Smooth muscle cell (in vitro differentiated cells): ENCODE results near the gene MEGF6. TPM values are rescaled to one million over a fixed set of nuclear protein-coding genes. Genes with fewer than 3 reads are reported as not detected.

Experiments
- DNase-seq: peaks from one replicate; lab custom pipeline; 2025; ENCODE audit not compliant: unreplicated experiment; lab: John Stamatoyannopoulos, UW
- H2AFZ ChIP-seq: fragments of 200-600 bp; sonication (generic); 2 replicates; pipeline ENCODE4 v1.6.0; 2016; ENCODE audit warnings: antibody characterized with exemption, low read depth, mild to moderate bottlenecking
- H3F3A ChIP-seq: fragments of 200-600 bp; sonication (generic); 2 replicates; pipeline ENCODE4 v1.6.0; 2017; ENCODE audit warnings: antibody characterized with exemption, low read depth
- H3K27ac ChIP-seq: fragments of 200-600 bp; sonication (generic); 2 replicates; pipeline ENCODE4 v1.5.1; 2016; ENCODE audit warnings: low read depth, mild to moderate bottlenecking
- H3K27me3 ChIP-seq: fragments of 200-600 bp; sonication (generic); 2 replicates; pipeline ENCODE4 v1.6.1; 2016; ENCODE audit warnings: low read depth, mild to moderate bottlenecking
- H3K36me3 ChIP-seq: fragments of 200-600 bp; sonication (generic); 2 replicates; pipeline ENCODE4 v1.5.1; 2016; ENCODE audit warnings: low read depth
- H3K4me1 ChIP-seq: fragments of 200-600 bp; sonication (generic); 2 replicates; pipeline ENCODE4 v1.5.1; 2016; ENCODE audit warnings: low read depth
- H3K4me2 ChIP-seq: fragments of 200-600 bp; sonication (generic); 2 replicates; pipeline ENCODE4 v1.6.0; 2016; ENCODE audit warnings: mild to moderate bottlenecking
- H3K4me3 ChIP-seq: fragments of 200-600 bp; sonication (generic); 2 replicates; pipeline ENCODE4 v1.5.1; 2016; ENCODE audit warnings: mild to moderate bottlenecking
- H3K79me2 ChIP-seq: fragments of 200-600 bp; sonication (generic); 2 replicates; pipeline ENCODE4 v1.6.0; 2016; ENCODE audit warnings: low read depth, mild to moderate bottlenecking
- H3K9ac ChIP-seq: fragments of 200-600 bp; sonication (generic); 2 replicates; pipeline ENCODE4 v1.6.0; 2016; ENCODE audit warnings: low read depth
- H3K9me3 ChIP-seq: fragments of 200-600 bp; sonication (generic); replicated peaks from 2 replicates; pipeline ENCODE4 v1.5.1; 2016; ENCODE audit warnings: low read depth
- H4K20me1 ChIP-seq: fragments of 200-600 bp; sonication (generic); 2 replicates; pipeline ENCODE4 v1.6.0; 2016; ENCODE audit warnings: low read depth
- WGBS: methylation state at CpG from one replicate; pipeline ENCODE4 v1.1.7; 2016; ENCODE audit warnings: low lambda C conversion rate; 5-methylcytosine and 5-hydroxymethylcytosine counted together
- polyA plus RNA-seq: library from polyadenylated mRNA; unstranded; fragments of >200 nt; fragmentation: Nextera tagmentation; extraction: Ambion mirVana; gene quantifications from 2 replicates; pipeline ENCODE4 v1.2.1, GENCODE V29; 2016
- total RNA-seq: library from RNA; depleted of rRNA; stranded (reverse); fragments of >200 nt; gene quantifications from 2 replicates; pipeline ENCODE4 v1.2.3, GENCODE V29; 2014
- TF ChIP-seq, protein P1 (sequence below): fragments of 200-600 bp; sonication (generic); IDR thresholded peaks from 2 replicates; pipeline ENCODE4 v1.5.1; 2017; ENCODE audit warnings: borderline replicate concordance, mild to moderate bottlenecking, antibody characterized with exemption; ENCODE audit not compliant: insufficient read depth, poor library complexity, severe bottlenecking

The MEGF6 gene
- total and polyA plus RNA-seq, 2 experiments from 2014 or later = 6.5 to 12.8 TPM

DNA sequence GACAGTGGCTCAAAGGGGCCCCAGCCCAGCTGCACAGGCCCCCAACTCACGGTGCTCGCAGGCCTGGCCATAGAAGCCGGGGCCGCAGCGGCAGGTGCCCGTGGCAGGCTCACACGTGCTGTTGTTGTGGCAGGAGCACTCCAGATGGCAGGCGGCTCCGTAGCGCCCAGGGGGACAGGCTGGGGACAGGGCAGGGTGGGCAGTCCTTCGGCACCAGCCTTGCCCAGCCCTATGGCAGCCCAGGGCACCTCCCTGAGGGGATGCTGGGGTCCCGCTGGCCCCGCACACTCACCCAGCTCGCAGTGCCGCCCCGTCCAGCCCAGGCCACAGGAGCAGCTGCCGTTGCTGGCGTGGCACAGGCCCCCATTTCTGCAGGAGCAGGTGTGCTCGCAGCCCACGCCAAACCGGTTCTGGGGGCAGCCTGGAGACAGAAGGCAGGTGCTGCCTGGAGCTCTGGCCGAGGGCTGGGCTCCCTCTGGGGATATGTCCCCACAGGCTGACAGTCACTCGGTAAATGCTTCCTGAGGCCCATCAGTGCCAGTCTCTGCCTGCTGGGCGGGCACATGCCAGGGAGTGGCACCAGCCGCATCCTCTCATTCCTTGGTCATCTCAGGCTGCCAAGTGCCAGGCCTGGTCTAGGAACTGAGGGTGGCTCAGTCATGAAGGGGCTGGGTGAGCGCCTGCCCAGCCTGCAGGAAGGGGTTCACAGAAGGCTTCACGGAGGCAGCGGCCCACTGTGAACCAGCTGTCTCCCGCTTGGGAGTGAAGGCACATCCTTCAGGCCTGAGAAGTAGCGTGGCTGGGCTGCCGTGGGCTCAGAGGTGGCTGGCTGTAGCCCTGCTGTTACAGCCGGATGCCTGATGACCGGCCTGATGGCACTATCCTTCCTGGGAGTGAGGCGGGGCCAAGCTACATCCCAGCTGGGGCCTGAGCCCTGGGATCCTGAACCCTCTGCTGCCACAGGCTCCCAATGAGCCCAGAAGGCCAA, 116.7 kb downstream of the MEGF6 start:
- TF ChIP-seq, protein P1, sequence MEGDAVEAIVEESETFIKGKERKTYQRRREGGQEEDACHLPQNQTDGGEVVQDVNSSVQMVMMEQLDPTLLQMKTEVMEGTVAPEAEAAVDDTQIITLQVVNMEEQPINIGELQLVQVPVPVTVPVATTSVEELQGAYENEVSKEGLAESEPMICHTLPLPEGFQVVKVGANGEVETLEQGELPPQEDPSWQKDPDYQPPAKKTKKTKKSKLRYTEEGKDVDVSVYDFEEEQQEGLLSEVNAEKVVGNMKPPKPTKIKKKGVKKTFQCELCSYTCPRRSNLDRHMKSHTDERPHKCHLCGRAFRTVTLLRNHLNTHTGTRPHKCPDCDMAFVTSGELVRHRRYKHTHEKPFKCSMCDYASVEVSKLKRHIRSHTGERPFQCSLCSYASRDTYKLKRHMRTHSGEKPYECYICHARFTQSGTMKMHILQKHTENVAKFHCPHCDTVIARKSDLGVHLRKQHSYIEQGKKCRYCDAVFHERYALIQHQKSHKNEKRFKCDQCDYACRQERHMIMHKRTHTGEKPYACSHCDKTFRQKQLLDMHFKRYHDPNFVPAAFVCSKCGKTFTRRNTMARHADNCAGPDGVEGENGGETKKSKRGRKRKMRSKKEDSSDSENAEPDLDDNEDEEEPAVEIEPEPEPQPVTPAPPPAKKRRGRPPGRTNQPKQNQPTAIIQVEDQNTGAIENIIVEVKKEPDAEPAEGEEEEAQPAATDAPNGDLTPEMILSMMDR = no peak
- Histone ChIP-seq H4K20me1 (no peaks in the 10 kb centered on the region), H3K79me2 (no peaks in the 10 kb centered on the region), H3F3A (no peaks in the 10 kb centered on the region), H3K4me2 (no peak overlapping the region), H3K27ac (no peak overlapping the region), H3K9ac (no peak overlapping the region), H3K27me3 (no peaks in the 10 kb centered on the region), H2AFZ (no peak overlapping the region), H3K4me1 (no peaks in the 10 kb centered on the region), H3K36me3 (no peaks in the 10 kb centered on the region), H3K9me3 (no peaks in the 10 kb centered on the region), H3K4me3 (no peak overlapping the region)
- 94% methylated on average over 34 of the region's 34 CpGs for WGBS
- DNase-seq = no peak

DNA sequence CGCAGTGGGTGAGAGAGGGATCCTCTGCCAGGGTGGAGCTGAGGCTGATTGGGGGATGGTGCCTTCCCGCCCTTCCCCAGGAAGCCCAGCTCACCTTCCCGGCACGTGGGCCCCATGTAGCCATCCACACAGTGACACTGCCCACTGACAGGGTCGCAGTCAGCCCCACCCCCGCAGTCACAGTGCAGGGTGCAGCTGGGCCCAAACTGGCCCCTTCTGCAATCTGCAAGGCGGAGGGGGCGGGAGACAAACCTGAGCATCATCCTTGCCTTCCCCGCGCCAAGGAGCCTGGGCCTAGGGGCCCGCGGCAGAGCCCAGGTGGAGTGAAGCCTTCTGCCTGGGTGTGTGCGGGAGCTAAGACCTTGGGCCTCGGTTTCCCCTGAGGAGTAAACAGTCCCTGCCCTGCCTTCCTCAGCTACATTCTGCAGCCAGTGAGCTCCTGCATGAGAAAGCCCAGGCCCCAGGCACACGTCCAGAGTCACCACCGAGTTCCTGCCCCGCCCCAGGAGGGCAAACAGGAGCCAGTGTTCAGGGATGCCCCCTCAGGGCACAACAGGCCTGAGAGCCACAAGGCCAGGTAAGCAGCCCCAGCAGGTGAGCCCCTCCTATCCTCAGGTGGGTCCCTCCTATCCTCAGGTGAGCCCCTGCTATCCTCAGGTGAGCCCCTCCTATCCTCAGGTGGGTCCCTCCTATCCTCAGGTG, 118.6 kb downstream of the MEGF6 start:
- no peaks in the 10 kb centered on the region for H3K4me1 ChIP-seq
- TF ChIP-seq, protein P1 = no peak
- H3K4me3 ChIP-seq = no peak overlapping the region
- H3K79me2 ChIP-seq = no peaks in the 10 kb centered on the region
- H3K9ac ChIP-seq = no peak overlapping the region
- no peaks in the 10 kb centered on the region for H3F3A ChIP-seq
- H4K20me1 ChIP-seq = no peaks in the 10 kb centered on the region
- H3K36me3 ChIP-seq = no peaks in the 10 kb centered on the region
- no peak for DNase-seq
- no peaks in the 10 kb centered on the region for H3K9me3 ChIP-seq
- whole genome bisulfite sequencing = 90% methylated on average over 17 of the region's 17 CpGs
- H3K27me3 ChIP-seq = no peaks in the 10 kb centered on the region
- no peak overlapping the region for H3K27ac ChIP-seq
- no peak overlapping the region for H2AFZ ChIP-seq
- H3K4me2 ChIP-seq = no peak overlapping the region

DNA sequence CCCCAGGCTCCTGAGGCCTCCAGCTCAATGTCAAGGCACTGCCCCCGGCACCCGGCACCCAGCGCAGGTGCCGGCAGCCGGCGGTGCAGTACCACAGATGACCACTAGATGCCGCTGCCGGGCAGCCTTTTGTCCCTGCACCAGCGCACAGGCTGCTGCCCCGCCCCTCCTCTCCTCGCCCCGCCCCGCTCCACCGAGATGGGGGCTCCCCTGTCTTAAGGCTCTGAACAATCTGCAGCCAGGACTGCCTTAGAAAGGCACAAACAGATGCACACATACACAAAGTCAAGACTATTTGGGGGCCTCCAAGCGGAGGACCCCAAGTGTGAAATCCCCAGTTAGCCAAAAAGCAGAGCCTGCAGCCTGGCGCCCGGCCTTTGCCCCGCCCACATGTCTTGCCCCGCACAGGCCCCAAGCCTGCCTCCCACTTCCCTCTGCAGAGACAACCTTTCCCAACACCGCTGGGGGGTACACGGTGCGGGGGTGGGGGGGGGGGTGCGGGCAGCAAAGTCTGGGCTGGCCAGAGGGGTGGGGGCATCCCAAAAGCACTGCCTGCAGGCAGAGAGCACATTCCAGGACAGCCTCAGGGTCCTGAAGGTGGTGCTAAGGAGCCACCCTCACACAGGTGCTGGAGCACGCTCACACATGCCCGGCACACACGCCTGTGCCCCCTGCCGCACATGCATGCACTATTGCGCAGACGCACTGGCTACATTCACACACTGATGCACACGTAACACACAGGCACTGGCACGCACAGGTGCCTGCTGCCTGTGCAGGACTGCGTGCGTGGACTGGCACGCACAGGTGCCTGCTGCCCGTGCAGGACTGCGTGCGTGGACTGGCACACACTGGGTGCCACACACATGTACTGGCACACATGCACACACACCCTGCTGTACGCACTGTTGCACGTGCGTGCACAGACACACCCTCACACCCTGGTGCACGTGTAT, 119.7 kb downstream of the MEGF6 start:
- Histone ChIP-seq H4K20me1 (no peaks in the 10 kb centered on the region), H3K27me3 (no peaks in the 10 kb centered on the region), H3F3A (no peaks in the 10 kb centered on the region), H3K4me3 (peak overlapping the region; percentile 30), H3K27ac (no peak overlapping the region), H2AFZ (no peak overlapping the region), H3K4me1 (no peaks in the 10 kb centered on the region), H3K9ac (no peak overlapping the region), H3K36me3 (no peaks in the 10 kb centered on the region), H3K9me3 (no peaks in the 10 kb centered on the region), H3K4me2 (peak overlapping the region; percentile 79), H3K79me2 (no peaks in the 10 kb centered on the region)
- DNase-seq = peak; percentile 46
- TF ChIP-seq, protein P1 = peak; percentile 97
- WGBS = 44% methylated on average over 40 of the region's 41 CpGs
